MM.1S (cell line): ENCODE results near the gene RFX2.
A peak's percentile ranks its signal among the peaks of the same experiment; 100 is the strongest.

Experiments
- DNase-seq: peaks from one replicate; pipeline ENCODE4 v3.0.0-alpha.2; 2015
- H2AFZ ChIP-seq: fragments of 300-600 bp; sonication (generic); 2 replicates; pipeline ENCODE4 v1.6.0; 2016; ENCODE audit warnings: antibody characterized with exemption, low read length
- H3F3A ChIP-seq: fragments of 300-600 bp; sonication (generic); 2 replicates; pipeline ENCODE4 v1.6.1; 2016; ENCODE audit warnings: mild to moderate bottlenecking, antibody characterized with exemption, low read length, moderate library complexity, mixed read lengths; ENCODE audit not compliant: insufficient read depth
- H3K27ac ChIP-seq: fragments of 300-600 bp; sonication (generic); 2 replicates; pipeline ENCODE4 v1.5.1; 2016; ENCODE audit warnings: mild to moderate bottlenecking, low read length
- H3K27me3 ChIP-seq: fragments of 300-600 bp; sonication (generic); replicated peaks from 2 replicates; pipeline ENCODE4 v1.6.0; 2016; ENCODE audit warnings: low read length; ENCODE audit not compliant: insufficient read depth
- H3K36me3 ChIP-seq: fragments of 300-600 bp; sonication (generic); replicated peaks from 2 replicates; pipeline ENCODE4 v1.6.1; 2016; ENCODE audit warnings: mild to moderate bottlenecking, low read length, mixed read lengths; ENCODE audit not compliant: insufficient read depth
- H3K4me1 ChIP-seq: fragments of 300-600 bp; sonication (generic); 2 replicates; pipeline ENCODE4 v1.6.1; 2016; ENCODE audit warnings: low read length, mixed read lengths
- H3K4me2 ChIP-seq: fragments of 300-600 bp; sonication (generic); 2 replicates; pipeline ENCODE4 v1.6.0; 2016; ENCODE audit warnings: low read depth, low read length
- H3K4me3 ChIP-seq: fragments of 300-600 bp; sonication (generic); 2 replicates; pipeline ENCODE4 v1.5.1; 2016; ENCODE audit warnings: low read length, mixed read lengths
- H3K79me2 ChIP-seq: fragments of 300-600 bp; sonication (generic); 2 replicates; pipeline ENCODE4 v1.6.1; 2016; ENCODE audit warnings: mixed run types, low read length, mixed read lengths
- H3K9ac ChIP-seq: fragments of 300-600 bp; sonication (generic); 2 replicates; pipeline ENCODE4 v1.6.1; 2016; ENCODE audit warnings: low read length, mixed read lengths
- H3K9me2 ChIP-seq: fragments of 300-600 bp; sonication (generic); replicated peaks from 2 replicates; pipeline ENCODE4 v1.6.1; 2016; ENCODE audit warnings: mild to moderate bottlenecking, low read length, mixed read lengths; ENCODE audit not compliant: insufficient read depth
- H3K9me3 ChIP-seq: fragments of 300-600 bp; sonication (generic); replicated peaks from 2 replicates; pipeline ENCODE4 v1.6.1; 2016; ENCODE audit warnings: mild to moderate bottlenecking, low read length, mixed read lengths; ENCODE audit not compliant: insufficient read depth
- H4K20me1 ChIP-seq: fragments of 300-600 bp; sonication (generic); 2 replicates; pipeline ENCODE4 v1.6.1; 2016; ENCODE audit warnings: mild to moderate bottlenecking, low read length, moderate library complexity, mixed read lengths; ENCODE audit not compliant: insufficient read depth
- EZH2 ChIP-seq: fragments of 300-600 bp; sonication (generic); optimal IDR thresholded peaks from 2 replicates; pipeline ENCODE3; 2017; ENCODE audit warnings: low read depth, mild to moderate bottlenecking, antibody characterized with exemption, low read length, mixed read lengths
- EZH2phosphoT487 ChIP-seq: fragments of 300-600 bp; sonication (generic); IDR thresholded peaks from 2 replicates; pipeline ENCODE4 v1.6.1; 2018; ENCODE audit warnings: antibody characterized with exemption, low read length
- TF ChIP-seq, protein P1 (sequence below): fragments of 300-600 bp; sonication (generic); IDR thresholded peaks from 2 replicates; pipeline ENCODE4 v1.5.1; 2016; ENCODE audit warnings: antibody characterized with exemption, low read length, mixed read lengths

RFX2 gene

DNA sequence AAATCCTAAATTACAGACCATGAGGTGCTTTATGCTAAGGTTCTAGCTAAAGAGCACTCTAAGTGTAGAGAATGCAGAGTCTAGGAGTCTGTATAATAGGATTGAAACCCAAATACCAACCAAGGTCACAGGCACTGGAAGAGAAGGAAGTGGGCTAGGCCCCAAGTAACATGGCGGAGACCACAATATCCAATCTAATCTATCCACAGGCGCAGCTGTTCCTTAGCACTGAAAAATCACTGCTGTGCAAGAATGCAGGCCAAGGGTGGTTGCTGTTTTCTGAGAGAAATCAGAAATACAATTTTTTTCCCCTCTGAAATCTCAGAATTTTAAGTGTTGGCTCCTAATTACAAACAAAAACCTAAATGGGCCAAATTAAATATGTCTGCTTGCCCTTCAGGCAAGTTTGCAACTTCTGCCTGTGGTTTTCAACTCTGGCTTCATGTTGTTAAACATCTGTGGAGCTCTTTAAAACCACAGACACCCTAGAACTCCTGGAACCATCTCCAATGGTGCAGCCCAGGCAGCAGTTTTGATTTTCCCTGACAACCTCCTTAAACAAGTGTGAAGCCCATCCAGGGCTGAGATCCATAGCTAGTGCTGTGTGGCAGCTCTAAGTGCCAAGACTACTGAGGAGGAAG lies 138.5 kb downstream of the RFX2 start:
- no peak overlapping the region for H3K4me3 ChIP-seq
- peaks cover 100% of the 10 kb centered on the region for H3K79me2 ChIP-seq
- no peak overlapping the region for H3K4me2 ChIP-seq
- H3K27me3 ChIP-seq: no peaks in the 10 kb centered on the region
- no peak overlapping the region for H2AFZ ChIP-seq
- peaks cover 32% of the 10 kb centered on the region for H3F3A ChIP-seq
- no peak overlapping the region for H3K9ac ChIP-seq
- H4K20me1 ChIP-seq: peaks cover 60% of the 10 kb centered on the region
- H3K4me1 ChIP-seq: peaks cover 53% of the 10 kb centered on the region
- TF ChIP-seq, protein P1, sequence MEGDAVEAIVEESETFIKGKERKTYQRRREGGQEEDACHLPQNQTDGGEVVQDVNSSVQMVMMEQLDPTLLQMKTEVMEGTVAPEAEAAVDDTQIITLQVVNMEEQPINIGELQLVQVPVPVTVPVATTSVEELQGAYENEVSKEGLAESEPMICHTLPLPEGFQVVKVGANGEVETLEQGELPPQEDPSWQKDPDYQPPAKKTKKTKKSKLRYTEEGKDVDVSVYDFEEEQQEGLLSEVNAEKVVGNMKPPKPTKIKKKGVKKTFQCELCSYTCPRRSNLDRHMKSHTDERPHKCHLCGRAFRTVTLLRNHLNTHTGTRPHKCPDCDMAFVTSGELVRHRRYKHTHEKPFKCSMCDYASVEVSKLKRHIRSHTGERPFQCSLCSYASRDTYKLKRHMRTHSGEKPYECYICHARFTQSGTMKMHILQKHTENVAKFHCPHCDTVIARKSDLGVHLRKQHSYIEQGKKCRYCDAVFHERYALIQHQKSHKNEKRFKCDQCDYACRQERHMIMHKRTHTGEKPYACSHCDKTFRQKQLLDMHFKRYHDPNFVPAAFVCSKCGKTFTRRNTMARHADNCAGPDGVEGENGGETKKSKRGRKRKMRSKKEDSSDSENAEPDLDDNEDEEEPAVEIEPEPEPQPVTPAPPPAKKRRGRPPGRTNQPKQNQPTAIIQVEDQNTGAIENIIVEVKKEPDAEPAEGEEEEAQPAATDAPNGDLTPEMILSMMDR: no peak
- TF ChIP-seq EZH2phosphoT487: no peak
- TF ChIP-seq EZH2: no peak
- H3K27ac ChIP-seq: no peak overlapping the region
- H3K36me3 ChIP-seq: 0 out of 2 replicates have a peak, but pooled peaks cover 4% of the 10 kb centered on the region
- H3K9me3 ChIP-seq: no peaks in the 10 kb centered on the region
- H3K9me2 ChIP-seq: no peaks in the 10 kb centered on the region
- DNase-seq: no peak

DNA sequence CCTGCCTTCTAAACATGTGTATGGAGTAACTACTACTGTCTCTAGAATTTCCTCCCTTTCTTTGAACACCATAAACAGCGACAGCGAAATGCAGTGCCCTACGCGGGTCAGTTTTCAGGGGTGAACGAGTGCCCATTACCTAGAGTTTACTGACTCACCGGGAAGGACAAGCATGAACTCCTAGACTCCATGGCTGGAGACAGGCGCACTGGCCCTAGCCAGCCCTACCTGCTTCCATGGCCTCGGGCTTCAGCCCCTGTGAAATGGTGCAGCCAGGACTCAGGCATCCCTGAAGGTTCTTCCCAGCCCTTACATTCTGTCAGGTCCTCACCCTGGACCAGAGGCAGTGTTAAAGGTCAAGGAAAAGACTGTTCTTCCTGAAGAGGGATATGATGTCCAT lies 140.8 kb downstream of the RFX2 start:
- Histone ChIP-seq H2AFZ (no peak overlapping the region), H3K9me3 (no peaks in the 10 kb centered on the region), H3K27me3 (no peaks in the 10 kb centered on the region), H3K27ac (no peak overlapping the region; the same call in 1 of the 2 replicates), H3K4me2 (peak overlapping the region; percentile 53; the same call in 1 of the 2 replicates), H3K4me1 (peaks cover 39% of the 10 kb centered on the region), H3K79me2 (peaks cover 99% of the 10 kb centered on the region), H3K36me3 (0 out of 2 replicates have a peak, but pooled peaks cover under 1% of the 10 kb centered on the region), H3K9ac (no peak overlapping the region), H3K4me3 (no peak overlapping the region), H3F3A (peaks cover 32% of the 10 kb centered on the region), H3K9me2 (no peaks in the 10 kb centered on the region), H4K20me1 (peaks cover 69% of the 10 kb centered on the region)
- DNase-seq: no peak
- TF ChIP-seq, protein P1: no peak
- TF ChIP-seq EZH2 (no peak), EZH2phosphoT487 (no peak)

DNA sequence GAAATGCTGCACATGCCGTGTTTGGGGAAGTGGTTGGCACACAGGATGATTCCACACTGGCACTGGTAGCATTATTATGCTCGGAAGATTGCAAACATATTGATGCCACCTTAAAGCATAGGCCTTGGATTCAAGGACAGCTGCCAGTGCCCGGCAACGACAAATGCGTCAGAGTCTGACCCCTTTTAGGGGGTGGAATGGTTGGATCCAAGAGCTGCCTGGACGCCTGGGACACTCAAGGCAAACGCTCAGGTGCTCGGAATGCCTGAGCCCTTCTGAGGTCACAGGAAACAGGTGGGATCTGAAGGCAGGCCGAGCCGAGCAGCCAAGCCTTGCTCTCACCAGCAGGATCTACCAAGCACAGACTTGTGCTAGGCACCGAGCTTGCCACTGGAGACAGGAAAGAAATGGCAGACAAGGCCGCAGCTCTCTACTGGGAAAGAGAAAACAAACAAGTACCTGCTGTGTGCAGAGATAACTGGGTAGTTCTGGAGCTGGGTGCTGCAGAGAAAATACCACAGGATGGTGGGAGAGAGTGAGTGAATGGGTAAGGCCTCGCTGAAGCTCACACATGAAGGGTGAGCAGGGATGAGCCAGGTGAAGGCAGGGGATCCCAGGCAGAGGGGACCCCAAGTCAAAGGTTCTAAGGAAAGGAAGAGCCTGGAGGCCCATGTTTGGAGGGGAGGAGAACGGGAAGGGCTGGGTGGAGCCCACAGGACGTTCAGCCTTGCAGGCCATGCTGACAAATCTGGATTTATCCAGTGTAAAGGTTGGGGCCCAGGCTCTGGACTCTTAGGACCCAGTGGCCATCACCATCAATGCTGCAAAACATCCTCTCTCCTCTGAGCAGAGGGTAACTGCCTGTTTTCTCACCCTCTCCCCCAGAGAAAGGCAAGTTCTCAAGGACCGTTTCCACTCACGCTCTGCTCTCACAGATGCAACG lies 141.6 kb downstream of the RFX2 start:
- peak; percentile 36 for DNase-seq
- H3K9me3 ChIP-seq: no peaks in the 10 kb centered on the region
- peaks cover 32% of the 10 kb centered on the region for H3F3A ChIP-seq
- peaks cover 99% of the 10 kb centered on the region for H3K79me2 ChIP-seq
- peak overlapping the region; percentile 35; the same call in 1 of the 2 replicates for H3K27ac ChIP-seq
- H3K4me1 ChIP-seq: peaks cover 39% of the 10 kb centered on the region
- 0 out of 2 replicates have a peak, but pooled peaks cover 3% of the 10 kb centered on the region for H3K36me3 ChIP-seq
- no peaks in the 10 kb centered on the region for H3K27me3 ChIP-seq
- peak overlapping the region; percentile 10; the same call in 1 of the 2 replicates for H3K4me3 ChIP-seq
- H3K9ac ChIP-seq: peak overlapping the region; percentile 3; the same call in 1 of the 2 replicates
- H3K4me2 ChIP-seq: peak overlapping the region; percentile 53
- TF ChIP-seq, protein P1: no peak
- no peak for TF ChIP-seq EZH2phosphoT487
- no peak for TF ChIP-seq EZH2
- no peaks in the 10 kb centered on the region for H3K9me2 ChIP-seq
- H2AFZ ChIP-seq: no peak overlapping the region
- H4K20me1 ChIP-seq: peaks cover 69% of the 10 kb centered on the region
